Osteoblast (primary cell): ENCODE results near the gene MCF2L. TPM values are rescaled to one million over a fixed set of nuclear protein-coding genes. Genes with fewer than 3 reads are reported as not detected.

ENCODE experiments used
- DNase-seq: peaks from one replicate; pipeline ENCODE4 v3.0.0; 2011; ENCODE audit warnings: low spot score, mixed read lengths; ENCODE audit not compliant: insufficient read length; ENCODE audit errors: missing footprints
- H2AFZ ChIP-seq: 2 replicates; pipeline ENCODE4 v1.6.0; 2011; ENCODE audit warnings: mild to moderate bottlenecking, low read length
- H3K27ac ChIP-seq: 2 replicates; pipeline ENCODE4 v1.5.1; 2011; ENCODE audit warnings: mild to moderate bottlenecking, low read depth, low read length, moderate library complexity
- H3K27me3 ChIP-seq: 2 replicates; pipeline ENCODE4 v1.6.0; 2012; ENCODE audit warnings: mild to moderate bottlenecking, control low read depth, inconsistent platforms, low read length, moderate library complexity; ENCODE audit not compliant: insufficient read depth
- H3K36me3 ChIP-seq: 2 replicates; pipeline ENCODE4 v1.5.1; 2011; ENCODE audit warnings: mild to moderate bottlenecking, low read length, control low read depth, moderate library complexity; ENCODE audit not compliant: insufficient read depth
- H3K4me1 ChIP-seq: 2 replicates; pipeline ENCODE4 v1.5.1; 2011; ENCODE audit warnings: mild to moderate bottlenecking, low read length, control low read depth, moderate library complexity; ENCODE audit not compliant: insufficient read depth
- H3K4me2 ChIP-seq: 2 replicates; pipeline ENCODE4 v1.6.0; 2011; ENCODE audit warnings: mild to moderate bottlenecking, low read length; ENCODE audit not compliant: insufficient read depth
- H3K4me3 ChIP-seq: fragments of 200-600 bp; sonication (generic); 3 replicates; pipeline ENCODE4 v1.5.1; 2012; ENCODE audit warnings: mild to moderate bottlenecking, low read length, inconsistent platforms; ENCODE audit not compliant: insufficient read depth
- H3K79me2 ChIP-seq: 2 replicates; pipeline ENCODE4 v1.6.0; 2012; ENCODE audit warnings: mild to moderate bottlenecking, low read length, control low read depth, inconsistent platforms; ENCODE audit not compliant: insufficient read depth
- H3K9me3 ChIP-seq: 2 replicates; pipeline ENCODE4 v1.5.1; 2011; ENCODE audit warnings: low read depth, low read length, control low read depth
- H4K20me1 ChIP-seq: 2 replicates; pipeline ENCODE4 v1.6.0; 2012; ENCODE audit warnings: mild to moderate bottlenecking, low read length, control low read depth; ENCODE audit not compliant: insufficient read depth
- CTCF ChIP-seq: IDR thresholded peaks from 2 replicates; pipeline ENCODE4 v1.5.1; 2011; ENCODE audit warnings: mild to moderate bottlenecking, low read depth, low read length, moderate library complexity; ENCODE audit errors: extremely low read depth
- total RNA-seq: library from RNA; depleted of rRNA; stranded (reverse); fragments of >200 nt; gene quantifications from 2 replicates; pipeline ENCODE4 v1.2.3, GENCODE V29; 2012

MCF2L gene
- total RNA-seq, 1 donor = 6.5 TPM

GRCh38 chr13:113033054-113033850 lies 64.2 kb downstream of the MCF2L start:
- Histone ChIP-seq H4K20me1 (no peaks in the 10 kb centered on the region), H3K79me2 (no peaks in the 10 kb centered on the region), H3K4me3 (no peak overlapping the region), H3K36me3 (no peaks in the 10 kb centered on the region), H3K4me1 (peaks cover 5% of the 10 kb centered on the region), H2AFZ (no peak overlapping the region), H3K27me3 (peaks cover 5% of the 10 kb centered on the region), H3K4me2 (no peak overlapping the region), H3K27ac (no peak overlapping the region), H3K9me3 (no peaks in the 10 kb centered on the region)
- no peak for DNase-seq
- no peak for TF ChIP-seq CTCF

GRCh38 chr13:113034451-113035212 lies 65.6 kb downstream of the MCF2L start:
- peaks cover 1% of the 10 kb centered on the region for H3K27me3 ChIP-seq
- peaks cover 5% of the 10 kb centered on the region for H3K4me1 ChIP-seq
- H3K4me3 ChIP-seq = peak overlapping the region; percentile 57
- no peak overlapping the region for H3K27ac ChIP-seq
- H4K20me1 ChIP-seq = no peaks in the 10 kb centered on the region
- H3K4me2 ChIP-seq = peak overlapping the region; percentile 83
- no peaks in the 10 kb centered on the region for H3K79me2 ChIP-seq
- DNase-seq = no peak
- H2AFZ ChIP-seq = no peak overlapping the region
- H3K36me3 ChIP-seq = no peaks in the 10 kb centered on the region
- TF ChIP-seq CTCF = peak; percentile 74
- H3K9me3 ChIP-seq = no peaks in the 10 kb centered on the region

- Histone ChIP-seq H3K9me3 (no peaks in the 10 kb centered on the region), H3K4me2 (peak overlapping the region; percentile 83), H3K79me2 (no peaks in the 10 kb centered on the region), H3K4me1 (peaks cover 5% of the 10 kb centered on the region), H3K27ac (no peak overlapping the region), H3K4me3 (peak overlapping the region; percentile 57), H3K36me3 (no peaks in the 10 kb centered on the region), H2AFZ (peak overlapping the region; percentile 82), H4K20me1 (no peaks in the 10 kb centered on the region), H3K27me3 (peaks cover 6% of the 10 kb centered on the region)
- DNase-seq = peak; percentile 97
- TF ChIP-seq CTCF = no peak
Measured at GRCh38 chr13:113035213-113035800, 66.3 kb downstream of the MCF2L start.

- Histone ChIP-seq H3K4me1 (peaks cover 5% of the 10 kb centered on the region), H2AFZ (no peak overlapping the region), H4K20me1 (no peaks in the 10 kb centered on the region), H3K36me3 (no peaks in the 10 kb centered on the region), H3K27me3 (peaks cover 13% of the 10 kb centered on the region), H3K4me2 (no peak overlapping the region), H3K4me3 (no peak overlapping the region), H3K9me3 (no peaks in the 10 kb centered on the region), H3K27ac (no peak overlapping the region), H3K79me2 (no peaks in the 10 kb centered on the region)
- DNase-seq = no peak
- no peak for TF ChIP-seq CTCF
Measured at GRCh38 chr13:113036401-113036800, 67.4 kb downstream of the MCF2L start.
